GM19468 (cell line): ENCODE data around the gene MRPL38.
"Not testable (repeated sequence)": the region's sequence is repeated elsewhere in the genome, so short reads cannot be mapped to it uniquely, and the experiment has no call there.

ENCODE experiments used
- ATAC-seq: cut with Tn5 transposase; IDR thresholded peaks from one replicate; pipeline ENCODE4 v1.9.1; 2021; ENCODE audit warnings: mild to moderate bottlenecking, moderate library complexity, moderate number of reproducible peaks; ENCODE audit not compliant: unreplicated experiment; ENCODE audit errors: extremely low read depth

MRPL38 gene

DNA sequence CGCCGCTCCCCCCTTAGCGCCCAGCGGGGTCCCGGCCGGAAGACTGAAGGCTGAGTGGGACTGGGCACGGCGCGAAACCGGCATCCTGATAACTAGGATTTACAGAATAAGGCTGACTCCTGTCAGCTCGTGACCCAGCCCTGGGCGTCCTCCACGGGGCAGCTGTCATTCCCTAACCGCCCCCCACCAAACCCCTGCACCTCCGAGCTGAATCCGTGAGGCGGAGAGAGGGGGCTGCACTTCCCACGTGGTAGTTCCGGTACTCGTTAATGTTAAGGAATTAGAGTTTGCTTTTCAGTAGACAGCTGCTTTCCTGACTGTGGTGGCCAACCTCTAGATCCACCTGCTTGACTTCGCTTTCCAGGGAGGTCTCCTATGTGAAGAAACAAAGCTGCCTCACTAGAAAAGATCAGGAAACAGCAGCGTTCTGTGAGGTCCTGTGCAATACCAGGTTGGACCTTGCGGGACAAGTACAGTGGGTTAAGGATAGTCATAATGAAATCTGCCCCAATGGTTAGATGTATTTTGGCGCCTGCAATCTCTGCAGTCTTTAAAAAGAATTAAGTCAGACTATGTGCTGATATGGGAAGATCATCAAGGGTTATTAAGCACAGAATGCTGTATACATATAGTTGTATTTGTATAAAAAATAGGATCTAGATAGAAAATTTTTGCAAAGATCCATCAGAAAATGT lies 48.5 kb downstream of the MRPL38 start:
- ATAC-seq = no peak

DNA sequence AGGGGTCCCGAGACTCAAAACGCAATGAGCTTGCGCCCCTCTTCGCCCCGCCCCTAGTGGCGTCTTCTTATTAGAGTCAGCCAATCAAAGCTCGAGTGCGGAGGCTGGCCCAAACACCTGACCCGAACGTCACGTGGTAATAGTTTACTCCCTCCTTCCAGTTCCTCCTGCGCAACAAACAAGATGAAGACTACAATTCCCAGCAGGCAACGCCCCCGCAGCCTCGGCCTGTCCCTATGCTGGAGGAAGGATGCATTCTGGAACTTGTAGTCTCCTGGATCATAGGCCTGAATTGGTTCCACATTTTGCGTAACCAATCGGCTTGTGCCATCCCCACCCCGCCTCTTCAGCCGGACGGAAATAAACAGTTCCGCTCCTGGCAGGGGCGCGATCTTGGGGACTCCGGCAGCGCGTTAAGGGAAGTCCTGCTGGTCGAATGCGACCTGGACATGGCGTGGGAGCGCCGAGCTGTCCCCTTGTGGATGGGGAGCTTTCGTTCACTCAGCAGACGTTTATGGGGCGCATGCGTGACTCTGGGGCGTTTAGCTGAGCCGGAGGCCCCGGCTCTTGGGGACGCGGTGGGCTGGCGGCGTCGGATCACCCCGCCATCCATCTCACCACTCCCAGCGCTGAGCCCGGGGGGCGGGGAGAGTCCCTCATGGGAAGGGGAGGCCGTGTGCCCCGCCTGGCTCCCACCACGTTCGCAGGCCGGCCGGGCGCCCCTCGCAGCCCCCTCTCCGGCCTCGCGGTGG lies 49.2 kb downstream of the MRPL38 start, which contains the start of gene WBP2:
WBP2 (minus strand) TSS at position 26 of the 752 bp plus-strand sequence. CDS start 38 bp downstream, outside the sequence.
- ATAC-seq = peak; percentile 78

DNA sequence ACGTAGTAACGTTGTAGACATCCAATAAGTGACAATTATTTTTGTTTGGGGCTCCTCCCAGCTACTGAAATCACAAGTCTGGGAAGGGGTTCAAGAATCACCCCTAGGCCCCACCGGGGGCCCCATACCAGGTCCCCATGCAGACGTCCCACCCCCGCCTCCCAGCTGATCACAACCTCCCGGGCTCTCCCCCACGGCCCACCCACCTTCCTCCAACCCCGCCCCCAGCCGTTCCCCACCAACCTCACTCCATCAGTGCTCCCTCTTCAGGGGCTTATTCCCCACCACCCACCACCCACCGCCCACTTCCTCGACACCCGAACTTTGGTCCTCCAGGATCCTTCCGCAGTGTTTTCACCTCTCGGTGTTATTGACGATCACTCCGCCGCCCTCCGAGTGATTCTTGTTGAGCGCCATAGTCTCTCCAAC lies 49.8 kb downstream of the MRPL38 start:
- no peak for ATAC-seq

DNA sequence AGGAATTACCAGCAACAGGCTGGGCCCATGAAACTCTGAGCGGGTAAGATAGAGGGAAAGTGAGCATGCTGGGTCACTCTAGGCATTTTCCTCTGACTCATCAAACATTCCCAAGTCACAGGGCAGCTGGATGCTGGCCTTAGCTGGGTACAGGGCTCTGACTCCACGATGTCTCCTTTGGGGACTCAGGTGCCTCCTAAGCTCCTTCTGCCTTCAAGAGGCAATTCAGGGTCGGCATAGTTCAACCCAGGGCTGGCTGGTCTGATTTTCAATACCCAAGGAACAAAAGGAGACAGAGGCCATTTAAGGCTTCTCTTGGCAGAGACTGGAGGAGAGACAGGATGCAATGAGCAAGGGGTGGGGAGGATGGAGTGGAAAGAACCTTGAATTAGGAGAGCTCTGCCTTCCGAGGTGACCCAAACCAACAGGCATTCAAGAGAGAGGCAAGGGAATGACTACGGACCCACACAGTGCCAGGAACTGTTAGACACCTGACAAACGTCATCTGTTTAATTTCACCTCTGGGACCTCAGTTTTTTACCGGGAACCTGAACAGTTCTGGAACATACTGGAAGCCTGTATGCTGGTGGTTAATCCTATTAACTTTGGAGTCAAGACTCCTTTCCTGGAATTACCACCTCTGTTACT lies 50.5 kb downstream of the MRPL38 start:
- no peak for ATAC-seq

DNA sequence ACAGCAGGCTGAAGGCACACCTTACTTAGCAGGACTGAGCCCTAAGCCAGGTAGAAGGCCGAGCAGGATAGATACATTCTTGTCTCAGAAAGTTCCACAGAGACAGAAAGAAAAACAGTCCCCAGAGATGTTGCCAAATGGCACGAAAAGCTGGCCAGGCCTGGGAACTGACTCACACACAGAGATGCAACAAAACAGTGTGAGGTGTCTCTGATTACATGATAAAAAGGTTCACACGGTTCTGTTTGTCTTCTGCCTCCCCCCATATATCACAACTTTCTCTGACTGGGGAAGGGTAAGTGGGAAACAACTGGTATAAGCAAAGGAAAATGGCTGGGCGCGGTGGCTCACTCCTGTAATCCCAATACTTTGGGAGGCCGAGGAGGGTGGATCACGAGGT lies 51.3 kb downstream of the MRPL38 start:
- ATAC-seq = no peak

DNA sequence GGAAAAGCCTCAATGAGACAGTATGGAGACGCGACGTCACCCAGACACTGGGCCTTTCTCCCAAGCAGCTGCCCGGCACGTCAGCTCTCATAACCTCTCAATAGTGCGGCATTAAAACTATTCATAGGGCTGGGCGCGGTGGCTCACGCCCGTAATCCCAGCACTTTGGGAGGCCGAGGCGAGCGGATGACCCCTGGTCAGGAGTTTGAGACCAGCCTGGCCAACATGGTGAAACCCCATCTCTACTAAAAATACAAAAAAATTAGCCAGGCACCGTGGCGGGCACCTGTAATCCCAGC lies 53.0 kb downstream of the MRPL38 start:
- ATAC-seq = not testable (repeated sequence)

DNA sequence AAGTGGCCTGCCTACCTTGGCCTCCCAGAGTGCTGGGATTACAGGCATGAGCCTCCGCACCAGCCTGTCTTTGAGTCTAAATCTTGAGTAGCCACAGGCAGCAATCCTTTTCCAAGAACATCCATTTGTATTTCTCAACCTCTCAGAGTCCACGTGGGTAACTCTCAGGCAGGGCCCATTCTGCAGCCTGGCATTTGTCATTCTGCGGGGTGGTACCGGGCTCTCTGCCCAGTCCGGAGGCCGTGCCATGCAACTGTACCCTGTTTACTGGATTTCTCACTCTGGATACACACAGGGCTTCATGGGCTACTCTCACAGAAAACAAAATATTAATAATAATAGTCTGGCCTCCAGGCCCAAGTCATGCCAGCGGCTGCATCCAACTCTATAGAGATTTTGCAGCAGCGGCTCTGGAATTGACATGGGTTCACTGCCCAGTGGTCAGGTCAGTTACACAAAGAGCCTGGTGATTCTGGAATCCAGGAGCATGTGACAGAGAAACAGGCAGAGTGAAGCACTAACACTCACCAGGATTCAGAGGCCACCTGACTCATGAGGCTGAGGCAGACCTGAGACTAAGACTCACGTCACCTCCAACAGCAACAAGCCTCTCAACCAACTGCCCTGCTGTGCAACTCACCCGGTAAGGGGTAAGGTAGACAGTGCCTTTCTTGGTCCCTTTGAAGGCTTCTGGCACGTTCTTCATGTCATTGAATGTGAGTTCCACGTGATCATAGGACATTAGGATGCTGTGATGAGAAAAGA lies 53.6 kb downstream of the MRPL38 start:
- no peak for ATAC-seq

DNA sequence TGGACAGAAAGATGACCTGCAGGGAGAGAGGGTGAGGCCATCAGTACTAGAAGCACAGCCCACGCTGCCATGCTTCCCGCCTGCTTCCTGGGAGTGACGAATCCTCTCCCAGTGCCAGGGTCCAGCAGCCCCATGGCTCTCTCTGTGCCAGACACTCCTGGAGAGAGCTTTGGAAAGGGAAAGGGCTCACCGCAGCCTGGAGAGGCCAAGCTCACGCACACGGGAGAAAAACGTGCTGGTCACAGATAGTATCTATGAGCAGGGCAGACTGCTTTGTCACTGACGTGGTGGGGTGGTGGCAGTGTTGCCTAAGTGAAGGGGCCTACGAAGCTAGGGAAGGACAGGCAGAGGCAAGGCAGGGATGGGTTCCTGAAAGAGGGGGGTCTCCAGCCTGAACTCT lies 55.0 kb downstream of the MRPL38 start:
- ATAC-seq = no peak

DNA sequence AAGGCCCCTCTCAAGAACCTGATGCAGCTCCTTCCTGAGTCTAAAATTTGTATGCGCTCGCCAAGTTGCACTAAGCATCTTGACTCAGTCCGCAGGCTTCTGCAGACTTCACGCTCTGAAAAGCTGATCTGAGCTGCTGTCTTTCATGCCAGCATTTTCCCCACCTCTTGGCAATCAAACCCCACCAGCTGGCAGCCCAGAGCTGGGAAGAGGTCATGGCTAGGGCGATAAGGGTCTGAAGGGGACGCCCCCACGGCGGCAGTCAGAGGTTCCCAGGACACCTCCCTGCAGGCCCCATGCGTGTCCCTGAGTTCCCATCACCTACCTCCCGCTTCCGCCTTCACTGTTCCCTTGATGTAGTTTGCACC lies 55.4 kb downstream of the MRPL38 start:
- ATAC-seq = no peak
